ENCODE measurements around the gene RPS3A.

The RPS3A gene

GRCh38 chr4:151152028-151152427 lies 52.6 kb downstream of the RPS3A start:
- H4K20me1 ChIP-seq (ENCODE audit: insufficient read depth, low read length), result no peaks in the 10 kb centered on the region
- H3K4me1 ChIP-seq (ENCODE audit: low read length), result no peaks in the 10 kb centered on the region
- H3K79me2 ChIP-seq (ENCODE audit: low read length), result no peaks in the 10 kb centered on the region
- H2AFZ ChIP-seq (ENCODE audit: low read depth, low read length), result no peak overlapping the region
- no peak for TF ChIP-seq CTCF (IDR thresholded peaks at IDR 0.05; ENCODE audit: low read depth, low read length)
- H3K9ac ChIP-seq (ENCODE audit: low read length), result no peak overlapping the region
- no peak overlapping the region for H3K27ac ChIP-seq (ENCODE audit: low read length)
- no peak overlapping the region for H3K4me3 ChIP-seq (ENCODE audit: low read length)
- no peak overlapping the region for H3K4me2 ChIP-seq (ENCODE audit: low read length)
- no peaks in the 10 kb centered on the region for H3K27me3 ChIP-seq (ENCODE audit: low read depth, low read length)
- no peaks in the 10 kb centered on the region for H3K9me3 ChIP-seq (ENCODE audit: insufficient read depth, low read length)
- H3K36me3 ChIP-seq (replicated peaks; ENCODE audit: low read depth, low read length), result no peaks in the 10 kb centered on the region

GRCh38 chr4:151153585-151153984 lies 54.2 kb downstream of the RPS3A start:
- Histone ChIP-seq H3K79me2 (ENCODE audit: low read length) (no peaks in the 10 kb centered on the region), H3K4me1 (ENCODE audit: low read length) (no peaks in the 10 kb centered on the region), H3K9ac (ENCODE audit: low read length) (no peak overlapping the region), H3K4me3 (ENCODE audit: low read length) (no peak overlapping the region), H3K27me3 (ENCODE audit: low read depth, low read length) (no peaks in the 10 kb centered on the region), H3K27ac (ENCODE audit: low read length) (no peak overlapping the region), H3K9me3 (ENCODE audit: insufficient read depth, low read length) (no peaks in the 10 kb centered on the region), H3K4me2 (ENCODE audit: low read length) (no peak overlapping the region), H2AFZ (ENCODE audit: low read depth, low read length) (no peak overlapping the region), H3K36me3 (replicated peaks; ENCODE audit: low read depth, low read length) (no peaks in the 10 kb centered on the region), H4K20me1 (ENCODE audit: insufficient read depth, low read length) (no peaks in the 10 kb centered on the region)
- no peak for TF ChIP-seq CTCF (IDR thresholded peaks at IDR 0.05; ENCODE audit: low read depth, low read length)
- no peak for TF ChIP-seq EZH2phosphoT487 (IDR thresholded peaks at IDR 0.05; ENCODE audit: low read depth)
